ENCODE measurements around the gene ZNF438.

Gene ZNF438

GRCh38 chr10:30849231-30850035, 182.2 kb downstream of the ZNF438 start:
- no peak for DNase-seq (ENCODE audit: extremely low read depth, low read depth)
- TF ChIP-seq CTCF (IDR thresholded peaks at IDR 0.05; ENCODE audit: low read depth, low read length, missing control alignments): no peak
- H3K4me3 ChIP-seq (replicated peaks; ENCODE audit: low read depth, low read length): no peak overlapping the region

GRCh38 chr10:30848396-30849032, 183.2 kb downstream of the ZNF438 start:
- H3K4me3 ChIP-seq (replicated peaks; ENCODE audit: low read depth, low read length): no peak overlapping the region
- TF ChIP-seq CTCF (IDR thresholded peaks at IDR 0.05; ENCODE audit: low read depth, low read length, missing control alignments): no peak
- no peak for DNase-seq (ENCODE audit: extremely low read depth, low read depth)

GRCh38 chr10:30847642-30848041, 184.0 kb downstream of the ZNF438 start:
- H3K4me3 ChIP-seq (replicated peaks; ENCODE audit: low read depth, low read length): no peak overlapping the region
- no peak for DNase-seq (ENCODE audit: extremely low read depth, low read depth)
- no peak for TF ChIP-seq CTCF (IDR thresholded peaks at IDR 0.05; ENCODE audit: low read depth, low read length, missing control alignments)

GRCh38 chr10:30847199-30847598, 184.5 kb downstream of the ZNF438 start:
- no peak for TF ChIP-seq CTCF (IDR thresholded peaks at IDR 0.05; ENCODE audit: low read depth, low read length, missing control alignments)
- no peak for DNase-seq (ENCODE audit: extremely low read depth, low read depth)
- H3K4me3 ChIP-seq (replicated peaks; ENCODE audit: low read depth, low read length): no peak overlapping the region

GRCh38 chr10:30846710-30847109, 185.0 kb downstream of the ZNF438 start:
- no peak for TF ChIP-seq CTCF (IDR thresholded peaks at IDR 0.05; ENCODE audit: low read depth, low read length, missing control alignments)
- no peak for DNase-seq (ENCODE audit: extremely low read depth, low read depth)
- H3K4me3 ChIP-seq (replicated peaks; ENCODE audit: low read depth, low read length): no peak overlapping the region

GRCh38 chr10:30842894-30843293, 188.8 kb downstream of the ZNF438 start:
- no peak overlapping the region for H3K4me3 ChIP-seq (replicated peaks; ENCODE audit: low read depth, low read length)
- no peak for TF ChIP-seq CTCF (IDR thresholded peaks at IDR 0.05; ENCODE audit: low read depth, low read length, missing control alignments)
- DNase-seq (ENCODE audit: extremely low read depth, low read depth): no peak

Data from HFF-Myc (cell line).